Lung microvascular endothelial cell (primary cell): ENCODE results near the gene ALG1L2. TPM values are rescaled to one million over a fixed set of nuclear protein-coding genes. Genes with fewer than 3 reads are reported as not detected.
"Not testable (repeated sequence)": the region's sequence is repeated elsewhere in the genome, so short reads cannot be mapped to it uniquely, and the experiment has no call there.

Experiments used
- DNase-seq, 2 donors: peaks; one replicate each; pipeline versions ENCODE4 v3.0.0 to v3.0.0-alpha.2; 2010; ENCODE audit warnings: low read depth in 2 of 2
- total RNA-seq: library from RNA; depleted of rRNA; stranded (reverse); fragments of >200 nt; gene quantifications from 2 replicates; pipeline ENCODE4 v1.2.1, GENCODE V29; 2014

Gene ALG1L2
- total RNA-seq, 1 donor from 2014 or later, result not detected

DNA sequence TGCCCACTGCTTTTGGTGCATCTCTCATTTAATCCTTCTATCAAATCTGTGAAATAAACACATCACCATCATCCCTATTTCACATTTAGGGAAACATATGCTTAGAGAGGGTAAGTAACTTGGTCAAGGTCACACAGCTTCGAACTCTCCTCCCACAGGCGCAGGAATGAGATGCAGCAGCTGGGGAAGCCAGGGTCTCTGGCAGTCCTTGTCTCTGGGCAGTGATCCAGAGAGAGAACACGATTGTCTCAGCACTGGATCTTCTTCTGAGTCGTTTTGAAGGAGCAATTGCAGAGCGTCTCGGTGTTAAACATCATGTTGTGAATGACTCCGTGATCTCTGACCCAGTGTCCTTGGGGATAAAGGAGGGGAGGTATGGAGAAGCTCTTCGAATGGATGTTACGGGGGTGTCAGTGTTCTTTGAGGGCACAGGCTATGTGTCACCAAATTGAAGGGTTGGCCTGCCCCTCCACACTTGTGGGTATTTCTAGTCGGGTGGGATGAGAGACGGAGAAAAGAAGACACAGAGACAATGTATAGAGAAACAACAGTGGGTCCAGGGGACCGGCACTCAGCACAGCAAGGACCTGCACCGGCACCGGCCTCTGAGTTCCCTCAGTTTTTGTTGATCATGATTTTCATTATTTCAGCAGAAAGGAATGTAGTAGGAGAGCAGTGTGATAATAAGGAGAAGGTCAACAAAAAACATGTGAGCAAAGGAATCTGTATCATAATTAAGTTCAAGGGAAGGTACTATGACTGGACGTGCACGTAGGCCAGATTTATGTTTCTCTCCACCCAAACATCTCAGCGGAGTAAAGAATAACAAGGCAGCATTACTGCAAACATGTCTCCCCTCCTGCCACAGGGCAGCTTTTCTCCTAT, 41.5 kb downstream of the ALG1L2 start:
- DNase-seq, result not testable (repeated sequence)

DNA sequence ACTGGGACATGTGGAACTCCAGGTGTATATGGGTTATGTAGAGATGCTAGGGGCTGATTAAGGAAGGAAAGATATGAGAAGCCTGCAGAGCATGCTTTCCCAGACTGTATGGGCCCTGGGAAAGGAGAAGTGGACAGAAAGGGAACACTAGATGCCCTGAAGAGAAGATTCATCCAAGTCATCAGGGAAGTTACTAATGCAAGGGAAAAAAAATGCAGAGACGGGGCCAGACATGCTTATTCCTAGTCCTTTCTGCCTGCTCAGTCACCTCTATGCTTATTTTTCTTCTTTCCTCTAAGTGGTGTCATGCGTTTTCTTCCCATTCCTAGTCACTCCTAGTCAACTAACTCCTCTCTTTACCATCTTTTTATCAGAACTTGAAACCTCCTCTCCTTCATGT, 43.8 kb downstream of the ALG1L2 start:
- DNase-seq, result not testable (repeated sequence)

DNA sequence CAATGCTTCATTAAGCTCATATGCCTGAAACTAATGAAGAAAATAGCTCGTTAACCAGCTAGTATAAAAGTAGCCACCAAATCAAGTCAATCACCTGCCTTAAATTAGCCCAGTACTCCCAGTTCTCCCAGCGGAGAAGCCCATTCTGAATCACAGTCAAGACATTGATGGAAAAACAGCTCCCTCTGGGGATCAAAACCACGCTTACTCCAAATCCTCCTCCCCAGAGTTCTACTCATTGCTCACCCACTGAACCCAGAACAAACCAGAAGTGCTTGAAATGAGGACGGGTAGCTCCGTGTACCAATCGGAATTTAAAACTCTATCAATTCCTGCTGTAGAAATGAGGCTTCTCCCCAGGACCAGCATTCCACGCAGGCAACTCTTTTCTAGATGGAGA, 54.7 kb downstream of the ALG1L2 start:
- not testable (repeated sequence) for DNase-seq

DNA sequence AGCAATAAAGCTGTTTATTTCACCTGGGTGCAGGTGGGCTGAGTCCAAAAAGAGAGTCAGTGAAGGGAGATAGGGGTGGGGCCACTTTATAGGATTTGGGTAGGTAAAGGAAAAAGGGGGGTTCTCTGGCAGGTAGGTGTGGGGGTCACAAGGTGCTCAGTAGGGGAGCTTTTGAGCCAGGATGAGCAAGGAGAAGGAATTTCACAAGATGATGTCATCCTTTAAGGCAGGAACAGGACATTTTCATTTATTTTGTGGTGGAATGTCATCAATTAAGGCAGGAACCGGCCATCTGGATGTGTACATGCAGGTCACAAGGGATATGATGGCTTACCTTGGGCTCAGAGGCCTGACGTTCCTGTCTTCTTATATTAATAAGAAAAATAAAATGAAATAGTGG, 56.1 kb downstream of the ALG1L2 start:
- DNase-seq, result not testable (repeated sequence)

GRCh38 chr3:130138992-130139391, 57.4 kb downstream of the ALG1L2 start:
- DNase-seq, result not testable (repeated sequence)

DNA sequence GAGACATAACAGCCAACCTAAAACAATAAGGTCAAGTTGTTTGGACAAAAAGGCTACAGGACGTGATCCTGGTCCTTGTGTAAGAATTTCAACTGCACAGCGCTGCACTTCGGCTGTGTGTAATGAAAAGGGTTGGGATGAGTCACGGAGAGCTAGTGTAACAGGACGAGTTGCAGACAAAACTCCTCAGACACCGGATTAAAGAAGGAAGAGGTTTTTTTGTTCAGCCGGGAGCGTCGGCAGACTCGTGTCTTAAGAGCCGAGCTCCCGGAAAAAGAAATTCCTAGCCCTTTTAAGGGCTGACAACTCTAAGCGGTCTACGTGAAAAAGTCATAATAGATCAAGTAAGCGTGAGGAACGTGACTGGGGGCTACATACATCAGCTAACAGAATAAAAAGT, 59.1 kb downstream of the ALG1L2 start:
- peak in 1 of 2 donors; percentile 78 for DNase-seq

DNA sequence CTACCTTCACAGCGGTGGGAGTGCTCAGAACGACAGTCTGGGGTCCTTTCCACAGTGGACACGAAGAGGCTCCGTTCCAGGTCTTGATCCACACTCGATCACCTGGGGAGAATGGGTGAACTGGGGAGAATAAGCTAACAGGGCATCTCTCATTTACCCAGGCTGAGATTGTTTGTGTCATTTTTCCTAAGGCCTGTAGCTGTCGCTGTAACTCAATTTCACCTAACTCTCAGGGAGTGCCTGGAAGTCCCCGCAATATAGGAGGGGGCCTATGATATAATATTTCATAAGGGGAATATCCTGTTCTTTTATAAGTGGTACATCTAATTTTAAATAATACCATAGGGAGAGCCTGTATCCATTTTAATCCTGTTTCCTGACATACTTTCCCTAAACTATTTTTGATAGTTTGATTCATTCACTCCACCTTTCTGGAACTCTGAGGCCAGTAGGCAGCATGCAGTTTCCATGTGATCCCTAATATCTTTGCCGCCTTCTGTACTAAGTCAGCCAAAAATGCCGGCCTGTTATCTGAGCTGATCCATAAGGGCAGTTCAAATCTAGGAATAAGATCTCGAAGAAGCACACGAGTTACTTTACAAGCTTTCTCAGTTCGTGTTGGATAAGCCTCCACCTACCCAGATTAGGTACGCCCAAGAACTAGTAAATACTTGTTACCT, 62.2 kb downstream of the ALG1L2 start:
- DNase-seq, result peak; percentile 2 to 11

GRCh38 chr3:130144328-130144650, 62.7 kb downstream of the ALG1L2 start:
- not testable (repeated sequence) for DNase-seq

DNA sequence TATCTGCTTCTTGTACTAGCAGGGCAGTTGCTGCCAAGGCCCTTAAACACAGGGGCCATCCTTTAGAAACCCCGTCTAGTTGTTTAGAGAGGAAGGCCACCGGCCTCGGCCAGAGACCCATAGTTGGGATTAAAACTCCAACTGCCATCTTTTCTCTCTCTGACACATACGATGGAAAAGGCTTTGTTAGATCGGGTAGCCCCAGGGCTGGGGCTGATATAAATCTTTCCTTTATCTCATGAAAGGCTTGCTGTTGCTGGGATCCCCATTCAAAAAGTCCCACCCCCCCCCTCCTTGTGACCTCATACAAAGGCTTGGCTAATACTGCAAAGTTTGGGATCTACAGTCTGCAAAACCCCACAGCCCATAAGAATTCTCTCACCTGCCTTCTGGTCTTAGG, 63.8 kb downstream of the ALG1L2 start:
- DNase-seq, result not testable (repeated sequence)

GRCh38 chr3:130146465-130146864, 64.8 kb downstream of the ALG1L2 start:
- not testable (repeated sequence) for DNase-seq

Other genes starting within 250 kb of the ALG1L2 start
- 18.1 and 58.7 TPM in 2 replicates for gene TMCC1, start 188.1 kb upstream of the ALG1L2 start, total RNA-seq
- not detected in 2 replicates for gene TRH, start 107.1 kb upstream of the ALG1L2 start, total RNA-seq